ENCODE data around the gene ATP7B.

Gene ATP7B

GRCh38 chr13:51978796-51979556 is 32.3 kb downstream of the ATP7B start:
- no peak overlapping the region for H2BK12ac ChIP-seq (ENCODE audit: low read length)
- no peak overlapping the region for H2AFZ ChIP-seq (ENCODE audit: low read length)
- no peaks in the 10 kb centered on the region for H3K79me1 ChIP-seq (ENCODE audit: low read depth, low read length)
- H3K36me3 ChIP-seq (replicated peaks in 1 of 2; ENCODE audit: control insufficient read depth in 2 of 2, insufficient read depth in 2 of 2, low read length in 2 of 2): no peaks in the 10 kb centered on the region
- H3K18ac ChIP-seq (ENCODE audit: low read length): no peak overlapping the region
- H3K4ac ChIP-seq (ENCODE audit: low read length): no peak overlapping the region
- peaks cover 0 to 5% of the 10 kb centered on the region in 2 donors for H3K4me1 ChIP-seq (ENCODE audit: control insufficient read depth in 2 of 2, insufficient read depth in 1 of 2, low read depth in 1 of 2, low read length in 2 of 2)
- no peak overlapping the region for H3K14ac ChIP-seq (ENCODE audit: low read length)
- H3K4me2 ChIP-seq (ENCODE audit: insufficient read depth, low read length, poor library complexity, severe bottlenecking): no peak overlapping the region
- H3K27me3 ChIP-seq (ENCODE audit: control insufficient read depth in 3 of 3, insufficient read depth in 3 of 3, low read depth in 1 of 3, low read length in 3 of 3): no peaks in the 10 kb centered on the region
- H4K91ac ChIP-seq (ENCODE audit: low read depth, low read length, poor library complexity): no peak overlapping the region
- no peak for DNase-seq (ENCODE audit: low spot score)
- no peak overlapping the region for H3K9ac ChIP-seq (ENCODE audit: low read depth, low read length, poor library complexity)
- H2BK120ac ChIP-seq (ENCODE audit: low read depth, low read length): no peak overlapping the region
- no peaks in the 10 kb centered on the region for H3K9me3 ChIP-seq (replicated peaks in 1 of 2; ENCODE audit: control insufficient read depth in 2 of 2, insufficient read depth in 1 of 2, low read depth in 1 of 2, low read length in 2 of 2)
- H3K23ac ChIP-seq (ENCODE audit: low read depth, low read length, poor library complexity): no peak overlapping the region
- H2BK15ac ChIP-seq (ENCODE audit: low read length): no peak overlapping the region
- no CpG with 5 or more reads among the region's 5 CpGs for WGBS, 2 donors (ENCODE audit: extremely low coverage in 2 of 2, insufficient read length in 2 of 2, insufficient replicate concordance in 1 of 2)
- H3K27ac ChIP-seq (replicated peaks; ENCODE audit: low read length): no peak overlapping the region
- no peak overlapping the region for H3K4me3 ChIP-seq (ENCODE audit: low read length in 2 of 2)
- H2AK5ac ChIP-seq (ENCODE audit: low read depth, low read length): no peak overlapping the region
- H4K8ac ChIP-seq (ENCODE audit: low read depth, low read length): no peak overlapping the region
- H2BK5ac ChIP-seq (ENCODE audit: low read length): no peak overlapping the region

GRCh38 chr13:51977625-51978024 is 33.6 kb downstream of the ATP7B start:
- H3K79me1 ChIP-seq (ENCODE audit: low read depth, low read length): no peaks in the 10 kb centered on the region
- H3K9ac ChIP-seq (ENCODE audit: low read depth, low read length, poor library complexity): no peak overlapping the region
- H2BK12ac ChIP-seq (ENCODE audit: low read length): no peak overlapping the region
- no peaks in the 10 kb centered on the region for H3K27me3 ChIP-seq (ENCODE audit: control insufficient read depth in 3 of 3, insufficient read depth in 3 of 3, low read depth in 1 of 3, low read length in 3 of 3)
- no peak overlapping the region for H3K27ac ChIP-seq (replicated peaks; ENCODE audit: low read length)
- H3K4me3 ChIP-seq (ENCODE audit: low read length in 2 of 2): no peak overlapping the region
- H3K23ac ChIP-seq (ENCODE audit: low read depth, low read length, poor library complexity): no peak overlapping the region
- no peaks in the 10 kb centered on the region for H3K9me3 ChIP-seq (replicated peaks in 1 of 2; ENCODE audit: control insufficient read depth in 2 of 2, insufficient read depth in 1 of 2, low read depth in 1 of 2, low read length in 2 of 2)
- H2BK5ac ChIP-seq (ENCODE audit: low read length): no peak overlapping the region
- H3K14ac ChIP-seq (ENCODE audit: low read length): no peak overlapping the region
- no peak overlapping the region for H4K8ac ChIP-seq (ENCODE audit: low read depth, low read length)
- H3K18ac ChIP-seq (ENCODE audit: low read length): no peak overlapping the region
- no peak overlapping the region for H2BK120ac ChIP-seq (ENCODE audit: low read depth, low read length)
- no peak overlapping the region for H2AK5ac ChIP-seq (ENCODE audit: low read depth, low read length)
- no peak overlapping the region for H2AFZ ChIP-seq (ENCODE audit: low read length)
- no CpG with 5 or more reads among the region's 5 CpGs for WGBS, 2 donors (ENCODE audit: extremely low coverage in 2 of 2, insufficient read length in 2 of 2, insufficient replicate concordance in 1 of 2)
- no peak for DNase-seq (ENCODE audit: low spot score)
- H3K4me2 ChIP-seq (ENCODE audit: insufficient read depth, low read length, poor library complexity, severe bottlenecking): no peak overlapping the region
- H2BK15ac ChIP-seq (ENCODE audit: low read length): no peak overlapping the region
- H3K4me1 ChIP-seq (ENCODE audit: control insufficient read depth in 2 of 2, insufficient read depth in 1 of 2, low read depth in 1 of 2, low read length in 2 of 2): peaks cover 0 to 5% of the 10 kb centered on the region in 2 donors
- H3K36me3 ChIP-seq (replicated peaks in 1 of 2; ENCODE audit: control insufficient read depth in 2 of 2, insufficient read depth in 2 of 2, low read length in 2 of 2): no peaks in the 10 kb centered on the region
- H4K91ac ChIP-seq (ENCODE audit: low read depth, low read length, poor library complexity): no peak overlapping the region
- H3K4ac ChIP-seq (ENCODE audit: low read length): no peak overlapping the region

- peaks cover 0 to 5% of the 10 kb centered on the region in 2 donors for H3K4me1 ChIP-seq (ENCODE audit: control insufficient read depth in 2 of 2, insufficient read depth in 1 of 2, low read depth in 1 of 2, low read length in 2 of 2)
- H3K9me3 ChIP-seq (replicated peaks in 1 of 2; ENCODE audit: control insufficient read depth in 2 of 2, insufficient read depth in 1 of 2, low read depth in 1 of 2, low read length in 2 of 2): no peaks in the 10 kb centered on the region
Measured at GRCh38 chr13:51976890-51977289, 34.4 kb downstream of the ATP7B start.

GRCh38 chr13:51976423-51976822 is 34.8 kb downstream of the ATP7B start:
- Histone ChIP-seq H2BK15ac (ENCODE audit: low read length) (no peak overlapping the region), H3K79me1 (ENCODE audit: low read depth, low read length) (no peaks in the 10 kb centered on the region), H3K4me3 (ENCODE audit: low read length in 2 of 2) (no peak overlapping the region), H3K27ac (replicated peaks; ENCODE audit: low read length) (no peak overlapping the region), H3K4me2 (ENCODE audit: insufficient read depth, low read length, poor library complexity, severe bottlenecking) (no peak overlapping the region), H2BK12ac (ENCODE audit: low read length) (no peak overlapping the region), H3K18ac (ENCODE audit: low read length) (no peak overlapping the region), H3K4me1 (ENCODE audit: control insufficient read depth in 2 of 2, insufficient read depth in 1 of 2, low read depth in 1 of 2, low read length in 2 of 2) (peaks cover 0 to 5% of the 10 kb centered on the region in 2 donors), H2BK5ac (ENCODE audit: low read length) (no peak overlapping the region), H2BK120ac (ENCODE audit: low read depth, low read length) (no peak overlapping the region), H3K9ac (ENCODE audit: low read depth, low read length, poor library complexity) (no peak overlapping the region), H4K8ac (ENCODE audit: low read depth, low read length) (no peak overlapping the region), H2AFZ (ENCODE audit: low read length) (no peak overlapping the region), H3K9me3 (replicated peaks in 1 of 2; ENCODE audit: control insufficient read depth in 2 of 2, insufficient read depth in 1 of 2, low read depth in 1 of 2, low read length in 2 of 2) (no peaks in the 10 kb centered on the region), H3K27me3 (ENCODE audit: control insufficient read depth in 3 of 3, insufficient read depth in 3 of 3, low read depth in 1 of 3, low read length in 3 of 3) (no peaks in the 10 kb centered on the region), H4K91ac (ENCODE audit: low read depth, low read length, poor library complexity) (no peak overlapping the region), H3K36me3 (replicated peaks in 1 of 2; ENCODE audit: control insufficient read depth in 2 of 2, insufficient read depth in 2 of 2, low read length in 2 of 2) (no peaks in the 10 kb centered on the region), H3K14ac (ENCODE audit: low read length) (no peak overlapping the region), H2AK5ac (ENCODE audit: low read depth, low read length) (no peak overlapping the region), H3K23ac (ENCODE audit: low read depth, low read length, poor library complexity) (no peak overlapping the region), H3K4ac (ENCODE audit: low read length) (no peak overlapping the region)
- no CpG with 5 or more reads among the region's 1 CpG for WGBS, 2 donors (ENCODE audit: extremely low coverage in 2 of 2, insufficient read length in 2 of 2, insufficient replicate concordance in 1 of 2)
- DNase-seq (ENCODE audit: low spot score): no peak

More at GRCh38 chr13:51976890-51977289, 34.4 kb downstream of the ATP7B start:
- Histone ChIP-seq H2BK12ac (ENCODE audit: low read length) (no peak overlapping the region), H3K27ac (replicated peaks; ENCODE audit: low read length) (no peak overlapping the region), H3K36me3 (replicated peaks in 1 of 2; ENCODE audit: control insufficient read depth in 2 of 2, insufficient read depth in 2 of 2, low read length in 2 of 2) (no peaks in the 10 kb centered on the region), H3K4ac (ENCODE audit: low read length) (no peak overlapping the region), H3K14ac (ENCODE audit: low read length) (no peak overlapping the region), H3K18ac (ENCODE audit: low read length) (no peak overlapping the region), H3K79me1 (ENCODE audit: low read depth, low read length) (no peaks in the 10 kb centered on the region), H3K9ac (ENCODE audit: low read depth, low read length, poor library complexity) (no peak overlapping the region), H4K91ac (ENCODE audit: low read depth, low read length, poor library complexity) (no peak overlapping the region), H2BK15ac (ENCODE audit: low read length) (no peak overlapping the region), H2AFZ (ENCODE audit: low read length) (no peak overlapping the region), H2BK120ac (ENCODE audit: low read depth, low read length) (no peak overlapping the region), H3K4me3 (ENCODE audit: low read length in 2 of 2) (no peak overlapping the region), H3K27me3 (ENCODE audit: control insufficient read depth in 3 of 3, insufficient read depth in 3 of 3, low read depth in 1 of 3, low read length in 3 of 3) (no peaks in the 10 kb centered on the region), H2BK5ac (ENCODE audit: low read length) (no peak overlapping the region), H3K23ac (ENCODE audit: low read depth, low read length, poor library complexity) (no peak overlapping the region), H3K4me2 (ENCODE audit: insufficient read depth, low read length, poor library complexity, severe bottlenecking) (no peak overlapping the region), H4K8ac (ENCODE audit: low read depth, low read length) (no peak overlapping the region), H2AK5ac (ENCODE audit: low read depth, low read length) (no peak overlapping the region)
- DNase-seq (ENCODE audit: low spot score): no peak
- 100% methylated on average over 1 of the region's 5 CpGs; no CpG with 5 or more reads in 1 of the 2 donors for WGBS, 2 donors (ENCODE audit: extremely low coverage in 2 of 2, insufficient read length in 2 of 2, insufficient replicate concordance in 1 of 2)

Data from neuronal stem cell (in vitro differentiated cells).